Right renal cortex interstitium (tissue), 3 donors: ENCODE results near the gene PLA2G2F. TPM values are rescaled to one million over a fixed set of nuclear protein-coding genes. Genes with fewer than 3 reads are reported as not detected.

Source experiments
- DNase-seq, 3 donors: peaks; one replicate each; pipeline ENCODE4 v3.0.0-alpha.2; 2013; ENCODE audit warnings: low read depth in 3 of 3, low spot score in 2 of 3
- polyA plus RNA-seq, 3 donors: library from polyadenylated mRNA; unstranded; fragments of 120-200 nt; gene quantifications; one replicate each; pipeline ENCODE4 v1.2.1, GENCODE V29; 2013; ENCODE audit not compliant: insufficient read length in 3 of 3

PLA2G2F gene
- polyA plus RNA-seq, 3 donors: 0.12 to 0.37 TPM; not detected in 1

GRCh38 chr1:20141001-20141400 is 1.9 kb downstream of the PLA2G2F start:
- DNase-seq: no peak

- no peak for DNase-seq
Observed at GRCh38 chr1:20141466-20141865, 2.3 kb downstream of the PLA2G2F start.

- DNase-seq: no peak
Observed at GRCh38 chr1:20142001-20142710, 3.0 kb downstream of the PLA2G2F start.

- DNase-seq: no peak
Observed at GRCh38 chr1:20143318-20143717, 4.2 kb downstream of the PLA2G2F start.

GRCh38 chr1:20143734-20144565 is 4.8 kb downstream of the PLA2G2F start:
- DNase-seq: no peak

GRCh38 chr1:20147846-20148570 is 8.9 kb downstream of the PLA2G2F start:
- no peak for DNase-seq

- no peak for DNase-seq
Observed at GRCh38 chr1:20148571-20149500, 9.7 kb downstream of the PLA2G2F start.

GRCh38 chr1:20149601-20150325 is 10.6 kb downstream of the PLA2G2F start:
- DNase-seq: no peak

GRCh38 chr1:20150326-20150705 is 11.2 kb downstream of the PLA2G2F start:
- DNase-seq: no peak

GRCh38 chr1:20150969-20151368 is 11.8 kb downstream of the PLA2G2F start:
- DNase-seq: no peak

GRCh38 chr1:20151906-20152598 is 12.9 kb downstream of the PLA2G2F start:
- DNase-seq: peak; percentile 45 to 54 (median 48)

GRCh38 chr1:20152599-20152930 is 13.4 kb downstream of the PLA2G2F start:
- DNase-seq: no peak

- no peak for DNase-seq
Observed at GRCh38 chr1:20153000-20153418, 13.9 kb downstream of the PLA2G2F start.

- no peak for DNase-seq
Observed at GRCh38 chr1:20154301-20154831, 15.2 kb downstream of the PLA2G2F start.

GRCh38 chr1:20158358-20159070 is 19.4 kb downstream of the PLA2G2F start:
- no peak for DNase-seq

- DNase-seq: no peak
Observed at GRCh38 chr1:20160034-20160433, 20.9 kb downstream of the PLA2G2F start.

- DNase-seq: no peak
Observed at GRCh38 chr1:20164694-20165202, 25.6 kb downstream of the PLA2G2F start.

GRCh38 chr1:20165522-20165951 is 26.4 kb downstream of the PLA2G2F start:
- no peak for DNase-seq
